H9 (cell line): Measurements from ENCODE around the gene HPCAL1. TPM values are rescaled to one million over a fixed set of nuclear protein-coding genes. Genes with fewer than 3 reads are reported as not detected.

Experiments
- DNase-seq: peaks from one replicate; pipeline ENCODE4 v3.0.0-alpha.2; 2017
- H2AFZ ChIP-seq: one replicate; pipeline ENCODE4 v1.6.1; 2013; ENCODE audit warnings: mild to moderate bottlenecking, low read length, control low read depth, moderate library complexity
- H2AK5ac ChIP-seq: 2 replicates; pipeline ENCODE4 v1.6.1; 2013; ENCODE audit warnings: low read length, control low read depth, mixed read lengths; ENCODE audit not compliant: insufficient read length
- H2BK120ac ChIP-seq: one replicate; pipeline ENCODE4 v1.6.1; 2013; ENCODE audit warnings: low read depth, mild to moderate bottlenecking, low read length, control low read depth, inconsistent platforms; ENCODE audit not compliant: poor library complexity, severe bottlenecking
- H2BK12ac ChIP-seq: 2 replicates; pipeline ENCODE4 v1.6.1; 2013; ENCODE audit warnings: low read length, control low read depth, mixed read lengths, low read depth; ENCODE audit not compliant: insufficient read length
- H2BK15ac ChIP-seq: 2 replicates; pipeline ENCODE4 v1.6.1; 2013; ENCODE audit warnings: low read depth, low read length, control low read depth
- H2BK20ac ChIP-seq: one replicate; pipeline ENCODE4 v1.6.1; 2013; ENCODE audit warnings: low read depth, mild to moderate bottlenecking, low read length, control low read depth, inconsistent platforms; ENCODE audit not compliant: poor library complexity, severe bottlenecking
- H2BK5ac ChIP-seq: 2 replicates; pipeline ENCODE4 v1.6.1; 2013; ENCODE audit warnings: low read length, control low read depth, mixed read lengths; ENCODE audit not compliant: insufficient read length
- H3K14ac ChIP-seq: 2 replicates; pipeline ENCODE4 v1.6.1; 2013; ENCODE audit warnings: low read length, control low read depth; ENCODE audit not compliant: insufficient read depth
- H3K18ac ChIP-seq: 2 replicates; pipeline ENCODE4 v1.6.1; 2013; ENCODE audit warnings: low read depth, mild to moderate bottlenecking, mixed read lengths, low read length, control low read depth; ENCODE audit not compliant: insufficient read length
- H3K23ac ChIP-seq: 2 replicates; pipeline ENCODE4 v1.6.1; 2013; ENCODE audit warnings: low read length, control low read depth, mixed read lengths, low read depth; ENCODE audit not compliant: insufficient read length
- H3K23me2 ChIP-seq: 2 replicates; pipeline ENCODE4 v1.6.1; 2013; ENCODE audit warnings: low read depth, mild to moderate bottlenecking, mixed read lengths, low read length, control low read depth; ENCODE audit not compliant: insufficient read length, poor library complexity, severe bottlenecking
- H3K27ac ChIP-seq: 2 replicates; pipeline ENCODE4 v1.5.1; 2013; ENCODE audit warnings: low read length, control low read depth, mixed read lengths, low read depth; ENCODE audit not compliant: insufficient read length
- H3K27me3 ChIP-seq: 2 replicates; pipeline ENCODE4 v1.6.1; 2013; ENCODE audit warnings: low read length, control low read depth, inconsistent platforms; ENCODE audit not compliant: insufficient read depth
- H3K4ac ChIP-seq: 2 replicates; pipeline ENCODE4 v1.6.1; 2013; ENCODE audit warnings: low read depth, mild to moderate bottlenecking, control low read depth, inconsistent platforms, low read length, moderate library complexity
- H3K4me1 ChIP-seq: 2 replicates; pipeline ENCODE4 v1.6.1; 2013; ENCODE audit warnings: low read length, control low read depth, inconsistent platforms; ENCODE audit not compliant: insufficient read depth
- H3K4me2 ChIP-seq: 2 replicates; pipeline ENCODE4 v1.6.1; 2013; ENCODE audit warnings: low read length, control low read depth, mixed read lengths; ENCODE audit not compliant: insufficient read length, insufficient read depth
- H3K56ac ChIP-seq: 2 replicates; pipeline ENCODE4 v1.6.1; 2013; ENCODE audit warnings: low read depth, mild to moderate bottlenecking, mixed read lengths, low read length, control low read depth; ENCODE audit not compliant: insufficient read length
- H3K79me1 ChIP-seq: 2 replicates; pipeline ENCODE4 v1.6.1; 2013; ENCODE audit warnings: low read depth, mild to moderate bottlenecking, moderate library complexity, low read length, control low read depth, inconsistent platforms; ENCODE audit not compliant: insufficient read depth, poor library complexity, severe bottlenecking
- H3K79me2 ChIP-seq: 2 replicates; pipeline ENCODE4 v1.6.1; 2013; ENCODE audit warnings: low read length, control low read depth, inconsistent platforms; ENCODE audit not compliant: insufficient read depth
- H3K9ac ChIP-seq: 2 replicates; pipeline ENCODE4 v1.6.1; 2013; ENCODE audit warnings: low read length, control low read depth, mixed read lengths; ENCODE audit not compliant: insufficient read length; ENCODE audit errors: extremely low read depth
- H3K9me3 ChIP-seq: one replicate; pipeline ENCODE4 v1.6.1; 2013; ENCODE audit warnings: low read depth, low read length, inconsistent platforms; ENCODE audit not compliant: control insufficient read depth
- H3T11ph ChIP-seq: one replicate; pipeline ENCODE4 v1.6.1; 2013; ENCODE audit warnings: mild to moderate bottlenecking, low read length, control low read depth, inconsistent platforms
- H4K20me1 ChIP-seq: one replicate; pipeline ENCODE4 v1.6.1; 2013; ENCODE audit not compliant: control insufficient read depth, insufficient read length, insufficient read depth
- H4K5ac ChIP-seq: 2 replicates; pipeline ENCODE4 v1.6.1; 2013; ENCODE audit warnings: low read depth, mild to moderate bottlenecking, mixed read lengths, low read length, control low read depth; ENCODE audit not compliant: insufficient read length
- H4K8ac ChIP-seq: replicated peaks from 2 replicates; pipeline ENCODE4 v1.6.1; 2013; ENCODE audit warnings: low read length, control low read depth, mixed read lengths, low read depth; ENCODE audit not compliant: insufficient read length
- H4K91ac ChIP-seq: 2 replicates; pipeline ENCODE4 v1.6.1; 2013; ENCODE audit warnings: low read depth, mild to moderate bottlenecking, moderate library complexity, mixed read lengths, low read length, control low read depth; ENCODE audit not compliant: insufficient read length
- H3K27ac Mint-ChIP-seq, 3 experiments: 2 replicates in 2 of 3; 3 replicates in 1 of 3; pipeline ENCODE4 v1.8.0; 2020 to 2021; ENCODE audit warnings: mixed read lengths in 3 of 3, mild to moderate bottlenecking in 1 of 3, moderate library complexity in 1 of 3
- H3K27me3 Mint-ChIP-seq: 2 replicates; pipeline ENCODE4 v1.8.0; 2021; ENCODE audit warnings: low read depth, mild to moderate bottlenecking, moderate library complexity, mixed read lengths
- H3K36me3 Mint-ChIP-seq, 3 experiments: 2 replicates in 2 of 3; 3 replicates in 1 of 3; pipeline ENCODE4 v1.8.0; 2020 to 2021; ENCODE audit warnings: low read depth in 3 of 3, mixed read lengths in 3 of 3; ENCODE audit not compliant: insufficient read depth in 1 of 3
- H3K4me1 Mint-ChIP-seq, 2 experiments: 2 replicates each; pipeline ENCODE4 v1.8.0; 2020; ENCODE audit warnings: mixed read lengths in 2 of 2
- H3K4me3 Mint-ChIP-seq, 2 experiments: 2 replicates in 1 of 2; 3 replicates in 1 of 2; pipeline ENCODE4 v1.8.0; 2020 to 2021; ENCODE audit warnings: mild to moderate bottlenecking in 2 of 2, mixed read lengths in 2 of 2, moderate library complexity in 1 of 2
- H3K9me3 Mint-ChIP-seq, 2 experiments: 2 replicates in 1 of 2; 3 replicates in 1 of 2; pipeline ENCODE4 v1.8.0; 2020; ENCODE audit warnings: mild to moderate bottlenecking in 2 of 2, mixed read lengths in 2 of 2, moderate library complexity in 1 of 2
- CTCF ChIP-seq: fragments of 200-600 bp; sonication (generic); conservative IDR thresholded peaks from 3 replicates; pipeline ENCODE4 v1.8.0; 2021; ENCODE audit warnings: antibody characterized with exemption, mild to moderate bottlenecking
- WGBS: extraction: QIAGEN DNeasy Blood & Tissue Kit; methylation state at CpG from one replicate; pipeline ENCODE4 v1.1.7; 2013; ENCODE audit warnings: missing lambda C conversion rate, low lambda C conversion rate, mixed read lengths; ENCODE audit not compliant: insufficient read length; ENCODE audit errors: extremely low coverage; 5-methylcytosine and 5-hydroxymethylcytosine counted together
- total RNA-seq: library from RNA; stranded (reverse); gene quantifications from 2 replicates; pipeline ENCODE4 v1.2.1, GENCODE V29; 2021

The HPCAL1 gene
- total RNA-seq, 1 experiment from 2014 or later, result 4.7 TPM

GRCh38 chr2:10322973-10323372 lies 20.3 kb downstream of the HPCAL1 start:
- H3K79me2 ChIP-seq, result no peaks in the 10 kb centered on the region
- H2AFZ ChIP-seq, result no peak overlapping the region
- peak overlapping the region; percentile 21 for H4K91ac ChIP-seq
- H3K79me1 ChIP-seq, result no peaks in the 10 kb centered on the region
- Mint-ChIP-seq H3K4me3 (no peak overlapping the region), H3K4me1 (peaks cover 43 to 50% of the 10 kb centered on the region in 2 experiments), H3K36me3 (peaks cover 0 to 11% (median 0%) of the 10 kb centered on the region in 3 experiments; a peak in 1 of 7 replicates), H3K9me3 (peaks cover 0 to 2% of the 10 kb centered on the region in 2 experiments; a peak in 2 of 5 replicates), H3K27me3 (no peaks in the 10 kb centered on the region), H3K27ac (peak overlapping the region in 1 of 3 experiments; percentile 37; a peak in 1 of 7 replicates)
- no peaks in the 10 kb centered on the region for H3K23me2 ChIP-seq
- DNase-seq, result no peak
- no peak overlapping the region for H2BK15ac ChIP-seq
- H2BK12ac ChIP-seq, result no peak overlapping the region
- no peak overlapping the region for H3K23ac ChIP-seq
- no peak overlapping the region for H3K56ac ChIP-seq
- H4K8ac ChIP-seq, result no peak overlapping the region
- H4K5ac ChIP-seq, result no peak overlapping the region
- H4K20me1 ChIP-seq, result no peaks in the 10 kb centered on the region
- no peak overlapping the region for H2AK5ac ChIP-seq
- no peak for TF ChIP-seq CTCF
- H3K27ac ChIP-seq, result no peak overlapping the region
- no peak overlapping the region for H2BK120ac ChIP-seq
- no peak overlapping the region for H3K14ac ChIP-seq
- no peak overlapping the region for H3K4me2 ChIP-seq
- H3K4me1 ChIP-seq, result peaks cover 8% of the 10 kb centered on the region; the same call in 1 of the 2 replicates
- no peak overlapping the region for H3T11ph ChIP-seq
- H2BK20ac ChIP-seq, result no peak overlapping the region
- WGBS, result no CpG with 5 or more reads among the region's 13 CpGs
- H3K9me3 ChIP-seq, result no peaks in the 10 kb centered on the region
- no peak overlapping the region for H3K4ac ChIP-seq
- H3K9ac ChIP-seq, result no peak overlapping the region
- no peak overlapping the region for H2BK5ac ChIP-seq
- peak overlapping the region; percentile 46 for H3K18ac ChIP-seq
- H3K27me3 ChIP-seq, result no peaks in the 10 kb centered on the region
